Measurements from ENCODE around the gene GAS2L1.
A peak's percentile ranks its signal among the peaks of the same experiment; 100 is the strongest.
"Not testable (repeated sequence)": the region's sequence is repeated elsewhere in the genome, so short reads cannot be mapped to it uniquely, and the experiment has no call there.

Gene GAS2L1

GRCh38 chr22:29353286-29353685 is 46.8 kb downstream of the GAS2L1 start:
- no peak for DNase-seq
- in situ Hi-C loops (cut with MboI; ENCODE audit: low pct_unique_long_range_greater_than_20kb, low sequenced_read_pairs), result no loop called here

GRCh38 chr22:29353860-29354259 is 47.4 kb downstream of the GAS2L1 start:
- no peak for DNase-seq
- in situ Hi-C loops (cut with MboI; ENCODE audit: low pct_unique_long_range_greater_than_20kb, low sequenced_read_pairs), result no loop called here

- in situ Hi-C loops (cut with MboI; ENCODE audit: low pct_unique_long_range_greater_than_20kb, low sequenced_read_pairs); DNase-seq: not testable (repeated sequence)
Observed at GRCh38 chr22:29357193-29357890, 50.9 kb downstream of the GAS2L1 start.

- DNase-seq, result peak; percentile 37
- in situ Hi-C loops (cut with MboI; ENCODE audit: low pct_unique_long_range_greater_than_20kb, low sequenced_read_pairs), result no loop called here
Observed at GRCh38 chr22:29359469-29359868, 53.0 kb downstream of the GAS2L1 start.
